ENCODE data around the gene LRCH1.

DNA sequence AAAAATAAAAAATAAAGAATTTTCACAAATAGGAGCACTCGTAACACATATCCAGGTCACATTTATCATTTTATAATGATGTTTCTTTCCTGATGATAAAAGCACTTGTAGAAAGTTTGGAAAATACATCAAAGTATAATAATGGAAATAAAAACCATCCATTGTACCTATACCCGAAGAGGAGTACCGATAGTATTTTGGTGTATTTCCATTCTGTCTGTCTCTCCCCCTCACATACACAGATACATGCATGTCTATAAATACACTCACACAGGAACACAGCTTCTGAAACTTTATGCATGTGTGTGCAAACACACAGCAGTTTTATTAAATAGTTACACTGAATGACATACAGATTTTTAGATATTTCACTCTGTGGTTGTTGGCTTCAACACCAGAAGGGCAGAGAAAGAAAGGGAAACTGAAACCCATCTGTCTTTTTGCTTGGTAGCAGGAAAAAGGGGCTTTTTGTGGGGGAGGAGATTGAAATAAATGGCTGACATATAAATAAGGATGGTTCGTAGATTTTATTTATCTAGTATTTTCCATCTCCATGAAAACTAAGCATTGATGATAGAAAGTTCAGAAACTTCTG, 114.8 kb downstream of the LRCH1 start:
- no peak for TF ChIP-seq NRF1 (conservative IDR thresholded peaks at IDR 0.05; ENCODE audit: low read depth, low read length)
- no peak for TF ChIP-seq CEBPB (IDR thresholded peaks at IDR 0.05; ENCODE audit: borderline replicate concordance in 1 of 2, low read depth in 2 of 2, low read length in 2 of 2)
- TF ChIP-seq, protein P1, sequence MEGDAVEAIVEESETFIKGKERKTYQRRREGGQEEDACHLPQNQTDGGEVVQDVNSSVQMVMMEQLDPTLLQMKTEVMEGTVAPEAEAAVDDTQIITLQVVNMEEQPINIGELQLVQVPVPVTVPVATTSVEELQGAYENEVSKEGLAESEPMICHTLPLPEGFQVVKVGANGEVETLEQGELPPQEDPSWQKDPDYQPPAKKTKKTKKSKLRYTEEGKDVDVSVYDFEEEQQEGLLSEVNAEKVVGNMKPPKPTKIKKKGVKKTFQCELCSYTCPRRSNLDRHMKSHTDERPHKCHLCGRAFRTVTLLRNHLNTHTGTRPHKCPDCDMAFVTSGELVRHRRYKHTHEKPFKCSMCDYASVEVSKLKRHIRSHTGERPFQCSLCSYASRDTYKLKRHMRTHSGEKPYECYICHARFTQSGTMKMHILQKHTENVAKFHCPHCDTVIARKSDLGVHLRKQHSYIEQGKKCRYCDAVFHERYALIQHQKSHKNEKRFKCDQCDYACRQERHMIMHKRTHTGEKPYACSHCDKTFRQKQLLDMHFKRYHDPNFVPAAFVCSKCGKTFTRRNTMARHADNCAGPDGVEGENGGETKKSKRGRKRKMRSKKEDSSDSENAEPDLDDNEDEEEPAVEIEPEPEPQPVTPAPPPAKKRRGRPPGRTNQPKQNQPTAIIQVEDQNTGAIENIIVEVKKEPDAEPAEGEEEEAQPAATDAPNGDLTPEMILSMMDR (IDR thresholded peaks at IDR 0.05 in 2 of 3, conservative IDR thresholded peaks at IDR 0.05 in 1 of 3; ENCODE audit: control insufficient read depth in 2 of 3, extremely low read depth in 1 of 3, insufficient read depth in 1 of 3, low read depth in 3 of 3, low read length in 3 of 3): no peak

Measured in GM12878 (cell line).